Measurements from ENCODE around the gene SULT1C2. TPM values are rescaled to one million over a fixed set of nuclear protein-coding genes. Genes with fewer than 3 reads are reported as not detected.

SULT1C2 gene
- total and polyA plus RNA-seq, 9 of the 15 experiments (the other 6 are each of a cell fraction or from before 2014, with no cell fraction given) = 0.22 TPM; not detected in 8

DNA sequence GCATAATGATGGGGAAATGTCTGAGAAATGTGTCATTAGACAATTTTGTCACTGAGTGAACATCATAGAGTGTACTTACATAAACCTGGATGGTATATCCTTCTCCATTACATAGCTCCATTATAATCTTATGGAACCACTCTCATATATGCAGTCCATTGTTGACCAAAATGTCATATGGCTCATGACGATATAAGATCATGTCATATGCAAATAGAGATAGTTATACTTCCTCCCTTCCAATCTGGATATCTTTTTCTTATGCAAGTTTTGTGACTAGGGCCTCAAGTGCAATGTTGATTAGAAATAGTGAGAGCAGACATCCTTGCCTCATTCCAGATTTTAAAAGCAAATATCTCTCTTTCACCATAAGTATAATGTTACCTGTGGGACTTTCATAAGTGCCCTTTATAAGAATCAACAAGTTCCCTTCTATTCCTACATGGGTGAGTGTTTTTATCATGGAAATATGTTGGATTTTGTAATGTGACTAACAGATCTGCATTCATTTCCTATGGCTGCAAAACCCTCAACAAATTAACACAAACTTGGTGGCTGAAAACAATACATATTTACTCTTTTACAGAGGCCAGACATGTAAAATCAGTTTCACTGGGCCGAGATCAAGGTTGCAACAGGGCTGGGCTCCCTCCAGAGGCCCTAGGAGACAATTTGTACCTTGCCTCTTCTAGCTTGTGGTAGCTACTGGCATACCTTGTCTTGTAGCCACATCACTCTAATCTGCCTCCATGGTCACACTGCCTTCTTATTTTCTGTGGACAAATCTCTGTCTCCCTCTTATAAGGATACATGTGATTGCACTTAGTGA, 67.4 kb downstream of the SULT1C2 start (continued):
- TF ChIP-seq, protein P1, sequence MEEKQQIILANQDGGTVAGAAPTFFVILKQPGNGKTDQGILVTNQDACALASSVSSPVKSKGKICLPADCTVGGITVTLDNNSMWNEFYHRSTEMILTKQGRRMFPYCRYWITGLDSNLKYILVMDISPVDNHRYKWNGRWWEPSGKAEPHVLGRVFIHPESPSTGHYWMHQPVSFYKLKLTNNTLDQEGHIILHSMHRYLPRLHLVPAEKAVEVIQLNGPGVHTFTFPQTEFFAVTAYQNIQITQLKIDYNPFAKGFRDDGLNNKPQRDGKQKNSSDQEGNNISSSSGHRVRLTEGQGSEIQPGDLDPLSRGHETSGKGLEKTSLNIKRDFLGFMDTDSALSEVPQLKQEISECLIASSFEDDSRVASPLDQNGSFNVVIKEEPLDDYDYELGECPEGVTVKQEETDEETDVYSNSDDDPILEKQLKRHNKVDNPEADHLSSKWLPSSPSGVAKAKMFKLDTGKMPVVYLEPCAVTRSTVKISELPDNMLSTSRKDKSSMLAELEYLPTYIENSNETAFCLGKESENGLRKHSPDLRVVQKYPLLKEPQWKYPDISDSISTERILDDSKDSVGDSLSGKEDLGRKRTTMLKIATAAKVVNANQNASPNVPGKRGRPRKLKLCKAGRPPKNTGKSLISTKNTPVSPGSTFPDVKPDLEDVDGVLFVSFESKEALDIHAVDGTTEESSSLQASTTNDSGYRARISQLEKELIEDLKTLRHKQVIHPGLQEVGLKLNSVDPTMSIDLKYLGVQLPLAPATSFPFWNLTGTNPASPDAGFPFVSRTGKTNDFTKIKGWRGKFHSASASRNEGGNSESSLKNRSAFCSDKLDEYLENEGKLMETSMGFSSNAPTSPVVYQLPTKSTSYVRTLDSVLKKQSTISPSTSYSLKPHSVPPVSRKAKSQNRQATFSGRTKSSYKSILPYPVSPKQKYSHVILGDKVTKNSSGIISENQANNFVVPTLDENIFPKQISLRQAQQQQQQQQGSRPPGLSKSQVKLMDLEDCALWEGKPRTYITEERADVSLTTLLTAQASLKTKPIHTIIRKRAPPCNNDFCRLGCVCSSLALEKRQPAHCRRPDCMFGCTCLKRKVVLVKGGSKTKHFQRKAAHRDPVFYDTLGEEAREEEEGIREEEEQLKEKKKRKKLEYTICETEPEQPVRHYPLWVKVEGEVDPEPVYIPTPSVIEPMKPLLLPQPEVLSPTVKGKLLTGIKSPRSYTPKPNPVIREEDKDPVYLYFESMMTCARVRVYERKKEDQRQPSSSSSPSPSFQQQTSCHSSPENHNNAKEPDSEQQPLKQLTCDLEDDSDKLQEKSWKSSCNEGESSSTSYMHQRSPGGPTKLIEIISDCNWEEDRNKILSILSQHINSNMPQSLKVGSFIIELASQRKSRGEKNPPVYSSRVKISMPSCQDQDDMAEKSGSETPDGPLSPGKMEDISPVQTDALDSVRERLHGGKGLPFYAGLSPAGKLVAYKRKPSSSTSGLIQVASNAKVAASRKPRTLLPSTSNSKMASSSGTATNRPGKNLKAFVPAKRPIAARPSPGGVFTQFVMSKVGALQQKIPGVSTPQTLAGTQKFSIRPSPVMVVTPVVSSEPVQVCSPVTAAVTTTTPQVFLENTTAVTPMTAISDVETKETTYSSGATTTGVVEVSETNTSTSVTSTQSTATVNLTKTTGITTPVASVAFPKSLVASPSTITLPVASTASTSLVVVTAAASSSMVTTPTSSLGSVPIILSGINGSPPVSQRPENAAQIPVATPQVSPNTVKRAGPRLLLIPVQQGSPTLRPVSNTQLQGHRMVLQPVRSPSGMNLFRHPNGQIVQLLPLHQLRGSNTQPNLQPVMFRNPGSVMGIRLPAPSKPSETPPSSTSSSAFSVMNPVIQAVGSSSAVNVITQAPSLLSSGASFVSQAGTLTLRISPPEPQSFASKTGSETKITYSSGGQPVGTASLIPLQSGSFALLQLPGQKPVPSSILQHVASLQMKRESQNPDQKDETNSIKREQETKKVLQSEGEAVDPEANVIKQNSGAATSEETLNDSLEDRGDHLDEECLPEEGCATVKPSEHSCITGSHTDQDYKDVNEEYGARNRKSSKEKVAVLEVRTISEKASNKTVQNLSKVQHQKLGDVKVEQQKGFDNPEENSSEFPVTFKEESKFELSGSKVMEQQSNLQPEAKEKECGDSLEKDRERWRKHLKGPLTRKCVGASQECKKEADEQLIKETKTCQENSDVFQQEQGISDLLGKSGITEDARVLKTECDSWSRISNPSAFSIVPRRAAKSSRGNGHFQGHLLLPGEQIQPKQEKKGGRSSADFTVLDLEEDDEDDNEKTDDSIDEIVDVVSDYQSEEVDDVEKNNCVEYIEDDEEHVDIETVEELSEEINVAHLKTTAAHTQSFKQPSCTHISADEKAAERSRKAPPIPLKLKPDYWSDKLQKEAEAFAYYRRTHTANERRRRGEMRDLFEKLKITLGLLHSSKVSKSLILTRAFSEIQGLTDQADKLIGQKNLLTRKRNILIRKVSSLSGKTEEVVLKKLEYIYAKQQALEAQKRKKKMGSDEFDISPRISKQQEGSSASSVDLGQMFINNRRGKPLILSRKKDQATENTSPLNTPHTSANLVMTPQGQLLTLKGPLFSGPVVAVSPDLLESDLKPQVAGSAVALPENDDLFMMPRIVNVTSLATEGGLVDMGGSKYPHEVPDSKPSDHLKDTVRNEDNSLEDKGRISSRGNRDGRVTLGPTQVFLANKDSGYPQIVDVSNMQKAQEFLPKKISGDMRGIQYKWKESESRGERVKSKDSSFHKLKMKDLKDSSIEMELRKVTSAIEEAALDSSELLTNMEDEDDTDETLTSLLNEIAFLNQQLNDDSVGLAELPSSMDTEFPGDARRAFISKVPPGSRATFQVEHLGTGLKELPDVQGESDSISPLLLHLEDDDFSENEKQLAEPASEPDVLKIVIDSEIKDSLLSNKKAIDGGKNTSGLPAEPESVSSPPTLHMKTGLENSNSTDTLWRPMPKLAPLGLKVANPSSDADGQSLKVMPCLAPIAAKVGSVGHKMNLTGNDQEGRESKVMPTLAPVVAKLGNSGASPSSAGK (IDR thresholded peaks at IDR 0.05) = no peak
- 0 out of 2 replicates have a peak, but pooled peaks have one; percentile 15 for TF ChIP-seq CREM (IDR thresholded peaks at IDR 0.05; ENCODE audit: low read depth)
- TF ChIP-seq KAT8 (IDR thresholded peaks at IDR 0.05; ENCODE audit: low read depth) = no peak
- no peak for TF ChIP-seq ZNF695 (CRISPR knock-in tag; IDR thresholded peaks at IDR 0.05)
- TF ChIP-seq BMI1 (IDR thresholded peaks at IDR 0.05; ENCODE audit: low read length) = no peak
- 0 out of 2 replicates have a peak, but pooled peaks have one; percentile 44 for TF ChIP-seq MBD2 (IDR thresholded peaks at IDR 0.05; ENCODE audit: borderline replicate concordance, low read depth)
- no peak for TF ChIP-seq HMGN3 (IDR thresholded peaks at IDR 0.05; ENCODE audit: borderline replicate concordance, extremely low read depth, insufficient read length, low read depth, low read length)
- no peak for TF ChIP-seq BRD4 (IDR thresholded peaks at IDR 0.05)
- TF ChIP-seq ZBED1 (IDR thresholded peaks at IDR 0.05) = peak; percentile 88; the same call in 1 of the 2 replicates
- TF ChIP-seq, protein P2, sequence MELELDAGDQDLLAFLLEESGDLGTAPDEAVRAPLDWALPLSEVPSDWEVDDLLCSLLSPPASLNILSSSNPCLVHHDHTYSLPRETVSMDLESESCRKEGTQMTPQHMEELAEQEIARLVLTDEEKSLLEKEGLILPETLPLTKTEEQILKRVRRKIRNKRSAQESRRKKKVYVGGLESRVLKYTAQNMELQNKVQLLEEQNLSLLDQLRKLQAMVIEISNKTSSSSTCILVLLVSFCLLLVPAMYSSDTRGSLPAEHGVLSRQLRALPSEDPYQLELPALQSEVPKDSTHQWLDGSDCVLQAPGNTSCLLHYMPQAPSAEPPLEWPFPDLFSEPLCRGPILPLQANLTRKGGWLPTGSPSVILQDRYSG (tag; conservative IDR thresholded peaks at IDR 0.05; ENCODE audit: low read depth) = no peak
- TF ChIP-seq HIVEP1 (CRISPR knock-in tag; IDR thresholded peaks at IDR 0.05) = no peak
- no peak for TF ChIP-seq ZNF79 (CRISPR knock-in tag; IDR thresholded peaks at IDR 0.05; ENCODE audit: low read depth)
- TF ChIP-seq DNMT1 (IDR thresholded peaks at IDR 0.05) = no peak
- TF ChIP-seq, protein P3, sequence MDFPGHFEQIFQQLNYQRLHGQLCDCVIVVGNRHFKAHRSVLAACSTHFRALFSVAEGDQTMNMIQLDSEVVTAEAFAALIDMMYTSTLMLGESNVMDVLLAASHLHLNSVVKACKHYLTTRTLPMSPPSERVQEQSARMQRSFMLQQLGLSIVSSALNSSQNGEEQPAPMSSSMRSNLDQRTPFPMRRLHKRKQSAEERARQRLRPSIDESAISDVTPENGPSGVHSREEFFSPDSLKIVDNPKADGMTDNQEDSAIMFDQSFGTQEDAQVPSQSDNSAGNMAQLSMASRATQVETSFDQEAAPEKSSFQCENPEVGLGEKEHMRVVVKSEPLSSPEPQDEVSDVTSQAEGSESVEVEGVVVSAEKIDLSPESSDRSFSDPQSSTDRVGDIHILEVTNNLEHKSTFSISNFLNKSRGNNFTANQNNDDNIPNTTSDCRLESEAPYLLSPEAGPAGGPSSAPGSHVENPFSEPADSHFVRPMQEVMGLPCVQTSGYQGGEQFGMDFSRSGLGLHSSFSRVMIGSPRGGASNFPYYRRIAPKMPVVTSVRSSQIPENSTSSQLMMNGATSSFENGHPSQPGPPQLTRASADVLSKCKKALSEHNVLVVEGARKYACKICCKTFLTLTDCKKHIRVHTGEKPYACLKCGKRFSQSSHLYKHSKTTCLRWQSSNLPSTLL (IDR thresholded peaks at IDR 0.05) = no peak
